GM12878 (cell line): ENCODE results near the gene UHRF1. TPM values are rescaled to one million over a fixed set of nuclear protein-coding genes. Genes with fewer than 3 reads are reported as not detected.

Experiments
- ATAC-seq: fragments of 200-7000 bp; cut with Tn5 transposase; 3 replicates; pipeline ENCODE4 v1.9.1; 2020; ENCODE audit warnings: mild to moderate bottlenecking, moderate library complexity
- BruUV-seq: library from RNA; stranded (reverse); fragments of 400-500 nt; replicated peaks from 2 replicates; lab custom pipeline; 2021; lab: Mats Ljungman, UMichigan
- CTCF ChIA-PET: fragments of 300-600 bp; sonication (Branson Sonifier 250); formaldehyde crosslinking; extraction: SDS; loops from one replicate; lab custom pipeline; 2021; ENCODE audit warnings: inconsistent platforms; lab: Yijun Ruan, JAX
- POLR2A ChIA-PET: fragments of 350-600 bp; formaldehyde crosslinking; extraction: SDS; loops from one replicate; lab custom pipeline; 2021; ENCODE audit warnings: inconsistent platforms; lab: Charles Lee
- RAD21 ChIA-PET: fragments of 300-600 bp; sonication (Branson Sonifier 250); formaldehyde crosslinking; loops from one replicate; lab custom pipeline; 2023; ENCODE audit warnings: antibody characterized with exemption; ENCODE audit not compliant: unreplicated experiment; lab: Charles Lee
- SMC1A ChIA-PET: fragments of 300-600 bp; sonication (Branson Sonifier 250); formaldehyde crosslinking; loops from one replicate; lab custom pipeline; 2023; ENCODE audit not compliant: unreplicated experiment, uncharacterized antibody; lab: Charles Lee
- DNase-seq: peaks from one replicate; pipeline ENCODE4 v3.0.0-alpha.2; 2011; ENCODE audit warnings: low read depth, low spot score
- FAIRE-seq: peaks from 3 replicates; lab custom pipeline; 2011; peaks lifted over from hg19 to GRCh38; lab: Jason Lieb, UNC
- H2AFZ ChIP-seq: 2 replicates; pipeline ENCODE4 v1.6.0; 2011; ENCODE audit warnings: low read depth, low read length, control low read depth; ENCODE audit not compliant: control insufficient read depth
- H3K27ac ChIP-seq: 2 replicates; pipeline ENCODE4 v1.5.1; 2011; ENCODE audit warnings: control low read depth; ENCODE audit not compliant: control insufficient read depth, insufficient read depth
- H3K27me3 ChIP-seq, 2 experiments: replicated peaks in 1 of 2; 2 replicates each; pipeline versions ENCODE4 v1.6.0 to v1.6.1; 2011; ENCODE audit warnings: low read length in 1 of 2; ENCODE audit not compliant: control insufficient read depth in 2 of 2, insufficient read depth in 2 of 2
- H3K36me3 ChIP-seq, 2 experiments: 2 replicates each; pipeline ENCODE4 v1.5.1; 2011; ENCODE audit warnings: low read length in 1 of 2; ENCODE audit not compliant: control insufficient read depth in 2 of 2, insufficient read depth in 2 of 2
- H3K4me1 ChIP-seq: 2 replicates; pipeline ENCODE4 v1.6.1; 2011; ENCODE audit warnings: mild to moderate bottlenecking, low read length, moderate library complexity, mixed read lengths; ENCODE audit not compliant: control insufficient read depth, insufficient read depth
- H3K4me2 ChIP-seq: 2 replicates; pipeline ENCODE4 v1.6.0; 2011; ENCODE audit warnings: control low read depth; ENCODE audit not compliant: control insufficient read depth, insufficient read depth
- H3K4me3 ChIP-seq: fragments of 200-600 bp; sonication (generic); 2 replicates; pipeline ENCODE4 v1.5.1; 2016
- H3K79me2 ChIP-seq: 2 replicates; pipeline ENCODE4 v1.6.0; 2011; ENCODE audit warnings: low read length; ENCODE audit not compliant: control insufficient read depth, insufficient read depth
- H3K9ac ChIP-seq: 2 replicates; pipeline ENCODE4 v1.8.0; 2011; ENCODE audit warnings: low read length, control low read depth, mixed read lengths; ENCODE audit not compliant: control insufficient read depth, insufficient read depth
- H3K9me3 ChIP-seq: replicated peaks from 3 replicates; pipeline ENCODE4 v1.5.1; 2011; ENCODE audit warnings: mild to moderate bottlenecking, low read length; ENCODE audit not compliant: control insufficient read depth, insufficient read depth
- H4K20me1 ChIP-seq: 2 replicates; pipeline ENCODE4 v1.6.0; 2011; ENCODE audit not compliant: control insufficient read depth, insufficient read depth
- BHLHE40 ChIP-seq, 2 experiments: fragments of 450-650 bp in 1 of 2; IDR thresholded peaks; 2 replicates each; pipeline ENCODE4 v1.6.1; 2011 to 2017; ENCODE audit warnings: low read depth in 2 of 2, borderline replicate concordance in 1 of 2, improper control_type of control experiment in 1 of 2, low read length in 1 of 2, mild to moderate bottlenecking in 1 of 2
- CBX5 ChIP-seq: sonication (generic); IDR thresholded peaks from 2 replicates; pipeline ENCODE4 v1.6.1; 2016; ENCODE audit warnings: low read depth, moderate library complexity, mild to moderate bottlenecking, inconsistent platforms
- CEBPB ChIP-seq, 2 experiments: fragments of 150-350 bp in 1 of 2; IDR thresholded peaks; 2 replicates each; pipeline ENCODE4 v1.6.1; 2012 to 2014; ENCODE audit warnings: low read depth in 2 of 2, low read length in 2 of 2, borderline replicate concordance in 1 of 2, inconsistent platforms in 1 of 2
- EGR1 ChIP-seq, 2 experiments: IDR thresholded peaks; 1 replicate in 1 of 2; 2 replicates in 1 of 2; pipeline ENCODE4 v1.6.1; 2011 to 2012; ENCODE audit warnings: low read depth in 2 of 2, low read length in 2 of 2, borderline replicate concordance in 1 of 2, mild to moderate bottlenecking in 1 of 2, moderate library complexity in 1 of 2
- FOXK2 ChIP-seq: fragments of 450-650 bp; IDR thresholded peaks from 2 replicates; pipeline ENCODE4 v1.6.1; 2017; ENCODE audit warnings: mild to moderate bottlenecking, moderate library complexity
- MEF2B ChIP-seq: fragments of 450-650 bp; IDR thresholded peaks from 2 replicates; pipeline ENCODE4 v1.6.1; 2018; ENCODE audit warnings: mild to moderate bottlenecking, moderate library complexity; ENCODE audit not compliant: partially characterized antibody, poor library complexity, severe bottlenecking
- NBN ChIP-seq: fragments of 450-650 bp; IDR thresholded peaks from 2 replicates; pipeline ENCODE4 v1.6.1; 2016
- NR2C2 ChIP-seq: IDR thresholded peaks from 2 replicates; pipeline ENCODE4 v1.6.1; 2011; ENCODE audit warnings: borderline replicate concordance, low read depth; ENCODE audit not compliant: control insufficient read depth, insufficient read length
- TCF7 ChIP-seq: IDR thresholded peaks from 2 replicates; pipeline ENCODE4 v1.6.1; 2014; ENCODE audit warnings: antibody characterized with exemption, borderline replicate concordance
- WRNIP1 ChIP-seq: IDR thresholded peaks from 2 replicates; pipeline ENCODE4 v1.6.1; 2011; ENCODE audit warnings: low read depth, low read length, improper control_type of control experiment, borderline replicate concordance
- ZNF274 ChIP-seq: IDR thresholded peaks from one replicate; pipeline ENCODE4 v1.8.0; 2011; ENCODE audit not compliant: insufficient read length, insufficient read depth
- WGBS: methylation state at CpG from one replicate; pipeline ENCODE4 v1.1.6; 2016; ENCODE audit warnings: low lambda C conversion rate; ENCODE audit not compliant: insufficient replicate concordance, insufficient coverage; ENCODE audit errors: missing lambda C conversion rate; 5-methylcytosine and 5-hydroxymethylcytosine counted together
- in situ Hi-C: fragments of 300-500 bp; cut with MboI; formaldehyde crosslinking; loops from 9 replicates; pipeline ENCODE4 v1.14.3; 2018; ENCODE audit warnings: mixed read lengths
- intact Hi-C: fragments of 100-400 bp; cut with micrococcal nuclease; formaldehyde crosslinking; loops from one replicate; pipeline ENCODE4 v1.14.2; 2022; ENCODE audit not compliant: unreplicated experiment
- polyA plus RNA-seq, 11 experiments: library from polyadenylated mRNA; depleted of rRNA in 4 of 11; unstranded in 6 of 11; stranded (reverse) in 5 of 11; fragments of >200 nt; fragmentation: Nextera tagmentation in 4 of 11; fragmentation: Illumina TruSeq in 1 of 11; extraction: Ambion mirVana in 4 of 11; extraction: Trizol in 1 of 11; gene quantifications; 1 replicate in 1 of 11; 2 replicates in 10 of 11; pipeline versions ENCODE4 v1.2.1 to v1.2.3, GENCODE V29; 2011 to 2016; ENCODE audit warnings: inconsistent platforms in 2 of 11, missing spikeins in 2 of 11, low read depth in 1 of 11
- total RNA-seq, 4 experiments: library from RNA; depleted of rRNA in 3 of 4; stranded (reverse); fragments of >200 nt in 3 of 4; fragmentation: Illumina TruSeq in 1 of 4; extraction: Trizol in 1 of 4; gene quantifications; 2 replicates each; pipeline versions ENCODE4 v1.2.1 to v1.2.3, GENCODE V29; 2013 to 2021
- TF ChIP-seq, protein P1 (sequence below): IDR thresholded peaks from 2 replicates; pipeline ENCODE4 v1.6.1; 2011; ENCODE audit warnings: low read depth, low read length, improper control_type of control experiment, borderline replicate concordance
- TF ChIP-seq, protein P2 (sequence below): fragments of 450-650 bp; IDR thresholded peaks from 2 replicates; pipeline ENCODE4 v1.6.1; 2018; ENCODE audit warnings: borderline replicate concordance, mild to moderate bottlenecking; ENCODE audit not compliant: partially characterized antibody
- TF ChIP-seq, protein P3 (sequence below): IDR thresholded peaks from 2 replicates; pipeline ENCODE4 v1.6.1; 2012; ENCODE audit warnings: low read depth, low read length, improper control_type of control experiment

Gene UHRF1
- total and polyA plus RNA-seq, 10 of the 15 experiments (the other 5 are each of a cell fraction or from before 2014, with no cell fraction given) = 13.0 to 109 (median 37.7) TPM

DNA sequence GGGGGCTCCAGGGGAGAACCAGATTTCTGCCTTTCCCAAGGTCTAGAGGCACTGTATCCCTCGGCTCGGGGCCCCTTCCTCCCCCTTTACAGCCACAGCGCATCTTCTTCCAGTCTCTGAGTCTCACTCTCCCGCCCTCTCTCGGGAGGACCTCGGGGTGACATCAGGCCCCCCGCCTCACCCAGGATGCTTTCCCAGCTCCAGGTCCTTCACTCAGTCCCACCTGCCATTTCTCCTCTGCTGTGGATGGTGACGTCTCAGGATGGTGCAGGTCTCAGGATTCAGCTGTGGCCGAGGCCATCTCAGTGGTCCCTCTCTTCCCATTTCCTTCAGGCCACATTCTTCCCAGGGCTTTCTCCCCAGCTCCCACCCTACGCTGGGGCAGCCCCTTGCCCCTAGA is 46.0 kb downstream of the UHRF1 start:
- no peak overlapping the region for H2AFZ ChIP-seq
- intact Hi-C loops = no loop called here
- no TSS peak for BruUV-seq
- ChIA-PET POLR2A (no interaction called here), SMC1A (no interaction called here), RAD21 (no interaction called here), CTCF (no interaction called here)
- 90% methylated on average over 10 of the region's 10 CpGs for WGBS
- H3K27ac ChIP-seq = no peak overlapping the region
- no peaks in the 10 kb centered on the region for H3K27me3 ChIP-seq
- no peaks in the 10 kb centered on the region for H3K79me2 ChIP-seq
- no peaks in the 10 kb centered on the region for H3K4me1 ChIP-seq
- FAIRE-seq = no peak
- H3K9me3 ChIP-seq = no peaks in the 10 kb centered on the region
- no peak overlapping the region for H3K4me3 ChIP-seq
- TF ChIP-seq, protein P1, sequence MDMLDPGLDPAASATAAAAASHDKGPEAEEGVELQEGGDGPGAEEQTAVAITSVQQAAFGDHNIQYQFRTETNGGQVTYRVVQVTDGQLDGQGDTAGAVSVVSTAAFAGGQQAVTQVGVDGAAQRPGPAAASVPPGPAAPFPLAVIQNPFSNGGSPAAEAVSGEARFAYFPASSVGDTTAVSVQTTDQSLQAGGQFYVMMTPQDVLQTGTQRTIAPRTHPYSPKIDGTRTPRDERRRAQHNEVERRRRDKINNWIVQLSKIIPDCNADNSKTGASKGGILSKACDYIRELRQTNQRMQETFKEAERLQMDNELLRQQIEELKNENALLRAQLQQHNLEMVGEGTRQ = no peak
- TF ChIP-seq FOXK2 (no peak), BHLHE40 (IDR thresholded peaks at IDR 0.05; ENCODE audit: borderline replicate concordance in 1 of 2, low read depth in 2 of 2, low read length in 1 of 2) (no peak), NBN (no peak)
- ATAC-seq = no peak
- H3K36me3 ChIP-seq = peaks cover 12 to 40% of the 10 kb centered on the region in 2 experiments
- H3K4me2 ChIP-seq = no peak overlapping the region
- no peak for DNase-seq
- no peak overlapping the region for H3K9ac ChIP-seq
- in situ Hi-C loops = no loop called here
- H4K20me1 ChIP-seq = no peaks in the 10 kb centered on the region

DNA sequence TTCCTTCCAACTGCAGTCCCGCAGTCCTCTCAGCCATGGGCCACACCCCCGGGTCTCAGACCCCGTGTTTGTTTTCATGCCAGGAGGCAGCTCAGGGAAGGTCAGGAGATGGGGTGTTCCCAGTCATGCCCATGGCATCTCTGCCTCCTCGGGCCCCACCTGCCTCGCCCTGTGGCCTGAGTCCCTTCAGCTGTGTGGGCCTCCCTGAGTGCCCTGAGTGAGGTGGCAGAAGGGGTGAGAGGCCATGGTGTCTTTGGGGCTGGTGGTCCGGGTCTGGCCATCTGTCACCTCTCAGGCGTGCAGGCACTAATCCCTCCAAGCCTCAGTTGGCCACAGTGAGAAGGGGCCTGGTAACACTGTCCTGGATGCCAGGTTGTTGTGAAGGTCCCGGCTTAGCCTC is 48.7 kb downstream of the UHRF1 start:
- ATAC-seq (no peak), FAIRE-seq (no peak), DNase-seq (no peak)
- ChIA-PET POLR2A (no interaction called here), SMC1A (no interaction called here), RAD21 (no interaction called here), CTCF (no interaction called here)
- Histone ChIP-seq H3K4me3 (no peak overlapping the region), H3K27me3 (no peaks in the 10 kb centered on the region), H3K9ac (no peak overlapping the region), H3K36me3 (peaks cover 12 to 34% of the 10 kb centered on the region in 2 experiments), H2AFZ (no peak overlapping the region), H3K4me1 (no peaks in the 10 kb centered on the region), H3K4me2 (no peak overlapping the region), H3K27ac (no peak overlapping the region), H4K20me1 (no peaks in the 10 kb centered on the region), H3K9me3 (no peaks in the 10 kb centered on the region), H3K79me2 (no peaks in the 10 kb centered on the region)
- WGBS = over 99% methylated on average over 8 of the region's 8 CpGs
- in situ Hi-C loops = no loop called here
- BruUV-seq = no TSS peak
- intact Hi-C loops = no loop called here
- TF ChIP-seq, protein P2, sequence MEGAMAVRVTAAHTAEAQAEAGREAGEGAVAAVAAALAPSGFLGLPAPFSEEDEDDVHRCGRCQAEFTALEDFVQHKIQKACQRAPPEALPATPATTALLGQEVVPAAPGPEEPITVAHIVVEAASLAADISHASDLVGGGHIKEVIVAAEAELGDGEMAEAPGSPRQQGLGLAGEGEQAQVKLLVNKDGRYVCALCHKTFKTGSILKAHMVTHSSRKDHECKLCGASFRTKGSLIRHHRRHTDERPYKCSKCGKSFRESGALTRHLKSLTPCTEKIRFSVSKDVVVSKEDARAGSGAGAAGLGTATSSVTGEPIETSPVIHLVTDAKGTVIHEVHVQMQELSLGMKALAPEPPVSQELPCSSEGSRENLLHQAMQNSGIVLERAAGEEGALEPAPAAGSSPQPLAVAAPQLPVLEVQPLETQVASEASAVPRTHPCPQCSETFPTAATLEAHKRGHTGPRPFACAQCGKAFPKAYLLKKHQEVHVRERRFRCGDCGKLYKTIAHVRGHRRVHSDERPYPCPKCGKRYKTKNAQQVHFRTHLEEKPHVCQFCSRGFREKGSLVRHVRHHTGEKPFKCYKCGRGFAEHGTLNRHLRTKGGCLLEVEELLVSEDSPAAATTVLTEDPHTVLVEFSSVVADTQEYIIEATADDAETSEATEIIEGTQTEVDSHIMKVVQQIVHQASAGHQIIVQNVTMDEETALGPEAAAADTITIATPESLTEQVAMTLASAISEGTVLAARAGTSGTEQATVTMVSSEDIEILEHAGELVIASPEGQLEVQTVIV = no peak
- TF ChIP-seq CBX5 (no peak), MEF2B (no peak), NR2C2 (no peak), CEBPB (IDR thresholded peaks at IDR 0.05; ENCODE audit: borderline replicate concordance in 1 of 2, low read depth in 2 of 2, low read length in 2 of 2) (no peak), TCF7 (no peak), ZNF274 (no peak), WRNIP1 (no peak), EGR1 (IDR thresholded peaks at IDR 0.05; ENCODE audit: borderline replicate concordance in 1 of 2, low read depth in 2 of 2, low read length in 2 of 2) (no peak)
- TF ChIP-seq, protein P3, sequence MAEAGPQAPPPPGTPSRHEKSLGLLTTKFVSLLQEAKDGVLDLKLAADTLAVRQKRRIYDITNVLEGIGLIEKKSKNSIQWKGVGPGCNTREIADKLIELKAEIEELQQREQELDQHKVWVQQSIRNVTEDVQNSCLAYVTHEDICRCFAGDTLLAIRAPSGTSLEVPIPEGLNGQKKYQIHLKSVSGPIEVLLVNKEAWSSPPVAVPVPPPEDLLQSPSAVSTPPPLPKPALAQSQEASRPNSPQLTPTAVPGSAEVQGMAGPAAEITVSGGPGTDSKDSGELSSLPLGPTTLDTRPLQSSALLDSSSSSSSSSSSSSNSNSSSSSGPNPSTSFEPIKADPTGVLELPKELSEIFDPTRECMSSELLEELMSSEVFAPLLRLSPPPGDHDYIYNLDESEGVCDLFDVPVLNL = no peak
